ENCODE data around the gene COMMD1. TPM values are rescaled to one million over a fixed set of nuclear protein-coding genes. Genes with fewer than 3 reads are reported as not detected.

The COMMD1 gene
- total and polyA plus RNA-seq, 7 experiments from 2014 or later: 15.6 to 65.3 (median 21.4) TPM

GRCh38 chr2:62133320-62133823, 227.9 kb downstream of the COMMD1 start:
- no peak overlapping the region for H3K4me3 Mint-ChIP-seq
- ATAC-seq (no peak), DNase-seq (no peak)
- no peaks in the 10 kb centered on the region for H3K27me3 Mint-ChIP-seq
- intact Hi-C loops (cut with micrococcal nuclease): no loop called here
- H3K27ac Mint-ChIP-seq: no peak overlapping the region
- Histone ChIP-seq H3K27me3 (ENCODE audit: control insufficient read depth in 2 of 2, insufficient read depth in 2 of 2, low read length in 2 of 2) (no peaks in the 10 kb centered on the region), H3K4me3 (ENCODE audit: low read length) (no peak overlapping the region), H3K9me3 (ENCODE audit: control insufficient read depth in 2 of 3, low read length in 3 of 3) (peaks cover 0 to 4% (median 0%) of the 10 kb centered on the region in 3 experiments), H3K27ac (ENCODE audit: low read depth, low read length) (no peak overlapping the region), H3K36me3 (ENCODE audit: control insufficient read depth in 2 of 3, insufficient read depth in 3 of 3, low read length in 3 of 3) (no peaks in the 10 kb centered on the region), H3K4me1 (ENCODE audit: control insufficient read depth in 2 of 2, insufficient read depth in 2 of 2, low read length in 2 of 2) (no peaks in the 10 kb centered on the region)
- peaks cover 0 to 24% (median 1%) of the 10 kb centered on the region in 11 donors for H3K9me3 Mint-ChIP-seq
- CTCF ChIA-PET: interaction anchor here (0.6 to 0.7 kb wide), 3 partner anchors 38 to 214 kb away, joined by 3 to 4 read pairs (median 3); no protein-coding TSS in a partner anchor
- H3K4me1 Mint-ChIP-seq: peaks cover 0 to 7% (median 0%) of the 10 kb centered on the region in 7 donors
- POLR2A ChIA-PET: interaction anchor here (0.7 kb wide), 1 partner anchor 59 kb away, joined by 3 read pairs; no protein-coding TSS in a partner anchor
- peaks cover 2 to 43% (median 23%) of the 10 kb centered on the region in 5 donors for H3K36me3 Mint-ChIP-seq

DNA sequence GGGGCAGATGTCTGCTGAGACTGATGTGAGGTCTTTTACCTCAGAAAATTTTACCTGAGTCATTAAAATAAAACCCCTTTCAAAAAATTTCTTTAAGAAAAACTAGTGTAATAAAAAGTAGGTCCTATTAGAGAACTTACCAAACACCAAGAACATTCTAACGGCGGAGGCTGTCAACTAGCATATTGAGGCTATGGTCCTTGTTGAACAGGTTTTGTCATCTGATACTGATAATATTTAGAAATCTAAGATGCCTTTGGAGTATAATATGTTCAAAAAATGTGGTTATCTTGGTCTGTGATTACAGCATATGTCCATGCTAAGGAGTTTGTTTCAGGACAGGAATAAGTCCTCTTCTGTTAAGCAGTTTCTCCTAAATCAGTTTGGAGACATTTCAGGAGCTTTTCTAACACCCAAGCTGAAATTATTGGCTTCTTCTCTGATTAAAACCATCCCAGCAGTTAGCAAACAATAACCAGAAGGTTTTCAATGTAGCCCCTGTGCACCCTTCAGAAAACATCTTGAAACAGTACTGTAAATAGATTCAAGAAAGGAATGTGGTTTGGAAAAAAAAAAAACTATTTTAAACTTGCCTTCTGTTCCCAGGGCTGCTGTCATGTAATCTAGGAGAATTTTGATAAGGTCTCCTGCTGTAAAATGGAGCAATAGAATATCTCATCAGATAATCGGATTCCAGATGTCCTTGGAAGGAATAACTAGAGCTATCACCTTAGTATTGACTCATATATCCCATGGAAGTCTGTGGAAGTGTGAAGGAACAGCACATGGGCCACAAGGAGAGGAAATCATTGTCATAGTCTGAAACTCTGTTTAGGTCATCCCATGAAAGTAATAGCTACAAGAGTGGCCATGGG, 231.7 kb downstream of the COMMD1 start:
- no peak for DNase-seq
- Histone ChIP-seq H3K27ac (ENCODE audit: low read depth, low read length) (no peak overlapping the region), H3K27me3 (ENCODE audit: control insufficient read depth in 2 of 2, insufficient read depth in 2 of 2, low read length in 2 of 2) (no peaks in the 10 kb centered on the region), H3K4me1 (ENCODE audit: control insufficient read depth in 2 of 2, insufficient read depth in 2 of 2, low read length in 2 of 2) (no peaks in the 10 kb centered on the region), H3K9me3 (ENCODE audit: control insufficient read depth in 2 of 3, low read length in 3 of 3) (peaks cover 0 to 4% (median 0%) of the 10 kb centered on the region in 3 experiments), H3K36me3 (ENCODE audit: control insufficient read depth in 2 of 3, insufficient read depth in 3 of 3, low read length in 3 of 3) (no peaks in the 10 kb centered on the region), H3K4me3 (ENCODE audit: low read length) (no peak overlapping the region)
- H3K36me3 Mint-ChIP-seq: peaks cover 0 to 41% (median 32%) of the 10 kb centered on the region in 5 donors
- peaks cover 0 to 12% (median 0%) of the 10 kb centered on the region in 7 donors for H3K4me1 Mint-ChIP-seq
- POLR2A ChIA-PET: interaction anchor here (0.6 kb wide), 1 partner anchor 61 kb away, joined by 4 read pairs; no protein-coding TSS in a partner anchor
- no peak overlapping the region for H3K27ac Mint-ChIP-seq
- H3K27me3 Mint-ChIP-seq: no peaks in the 10 kb centered on the region
- intact Hi-C loops (cut with micrococcal nuclease): no loop called here
- ATAC-seq: no peak
- CTCF ChIA-PET: no interaction called here
- H3K4me3 Mint-ChIP-seq: no peak overlapping the region
- peaks cover 0 to 14% (median 1%) of the 10 kb centered on the region in 11 donors for H3K9me3 Mint-ChIP-seq

- ChIA-PET POLR2A (no interaction called here), CTCF (no interaction called here)
Measured at GRCh38 chr2:62140426-62141141, 235.1 kb downstream of the COMMD1 start.

DNA sequence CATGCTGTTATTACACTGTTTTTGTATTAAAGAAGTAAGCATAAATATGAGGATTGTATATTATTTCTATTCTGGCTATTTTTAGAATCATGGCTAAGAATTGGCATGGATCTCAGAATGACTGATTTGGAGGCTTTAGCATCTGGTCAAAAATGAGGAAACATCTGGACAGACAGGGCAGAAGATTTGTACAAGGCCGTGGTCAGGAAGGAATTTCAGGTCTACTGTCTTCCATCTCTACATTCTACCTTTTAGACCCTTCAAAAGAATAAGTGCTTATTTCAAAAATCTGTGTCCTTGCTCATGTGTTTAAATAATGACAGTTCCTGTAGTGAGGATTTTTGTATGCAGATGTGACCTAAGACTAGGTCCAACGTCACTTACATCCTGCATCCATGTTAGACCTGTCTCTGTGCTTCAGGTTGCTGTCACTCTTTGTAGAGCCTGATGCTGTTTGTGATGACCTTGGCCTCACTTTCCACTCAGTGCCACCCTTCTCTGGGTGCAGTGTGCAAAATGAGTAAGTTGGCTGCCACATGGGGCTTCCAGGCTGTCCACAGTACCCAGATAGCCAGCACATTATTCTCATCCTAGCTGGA, 235.8 kb downstream of the COMMD1 start:
- Mint-ChIP-seq H3K36me3 (peaks cover 0 to 30% (median 19%) of the 10 kb centered on the region in 5 donors), H3K4me1 (peaks cover 0 to 12% (median 0%) of the 10 kb centered on the region in 7 donors), H3K4me3 (no peak overlapping the region), H3K27ac (no peak overlapping the region), H3K9me3 (no peaks in the 10 kb centered on the region), H3K27me3 (no peaks in the 10 kb centered on the region)
- Histone ChIP-seq H3K27me3 (ENCODE audit: control insufficient read depth in 2 of 2, insufficient read depth in 2 of 2, low read length in 2 of 2) (no peaks in the 10 kb centered on the region), H3K4me1 (ENCODE audit: control insufficient read depth in 2 of 2, insufficient read depth in 2 of 2, low read length in 2 of 2) (no peaks in the 10 kb centered on the region), H3K9me3 (ENCODE audit: control insufficient read depth in 2 of 3, low read length in 3 of 3) (no peaks in the 10 kb centered on the region), H3K4me3 (ENCODE audit: low read length) (no peak overlapping the region), H3K36me3 (ENCODE audit: control insufficient read depth in 2 of 3, insufficient read depth in 3 of 3, low read length in 3 of 3) (no peaks in the 10 kb centered on the region), H3K27ac (ENCODE audit: low read depth, low read length) (no peak overlapping the region)
- DNase-seq (no peak), ATAC-seq (no peak)
- CTCF ChIA-PET: no interaction called here
- intact Hi-C loops (cut with micrococcal nuclease): no loop called here
- POLR2A ChIA-PET: no interaction called here

More at GRCh38 chr2:62140426-62141141, 235.1 kb downstream of the COMMD1 start:
- Histone ChIP-seq H3K27me3 (ENCODE audit: control insufficient read depth in 2 of 2, insufficient read depth in 2 of 2, low read length in 2 of 2) (no peaks in the 10 kb centered on the region), H3K27ac (ENCODE audit: low read depth, low read length) (no peak overlapping the region), H3K36me3 (ENCODE audit: control insufficient read depth in 2 of 3, insufficient read depth in 3 of 3, low read length in 3 of 3) (no peaks in the 10 kb centered on the region), H3K4me1 (ENCODE audit: control insufficient read depth in 2 of 2, insufficient read depth in 2 of 2, low read length in 2 of 2) (no peaks in the 10 kb centered on the region), H3K9me3 (ENCODE audit: control insufficient read depth in 2 of 3, low read length in 3 of 3) (no peaks in the 10 kb centered on the region), H3K4me3 (ENCODE audit: low read length) (no peak overlapping the region)
- no peak overlapping the region for H3K27ac Mint-ChIP-seq
- intact Hi-C loops (cut with micrococcal nuclease): no loop called here
- ATAC-seq (no peak), DNase-seq (no peak)
- H3K27me3 Mint-ChIP-seq: no peaks in the 10 kb centered on the region
- H3K9me3 Mint-ChIP-seq: no peaks in the 10 kb centered on the region
- peaks cover 0 to 36% (median 22%) of the 10 kb centered on the region in 5 donors for H3K36me3 Mint-ChIP-seq
- H3K4me3 Mint-ChIP-seq: no peak overlapping the region
- peaks cover 0 to 12% (median 0%) of the 10 kb centered on the region in 7 donors for H3K4me1 Mint-ChIP-seq

DNA sequence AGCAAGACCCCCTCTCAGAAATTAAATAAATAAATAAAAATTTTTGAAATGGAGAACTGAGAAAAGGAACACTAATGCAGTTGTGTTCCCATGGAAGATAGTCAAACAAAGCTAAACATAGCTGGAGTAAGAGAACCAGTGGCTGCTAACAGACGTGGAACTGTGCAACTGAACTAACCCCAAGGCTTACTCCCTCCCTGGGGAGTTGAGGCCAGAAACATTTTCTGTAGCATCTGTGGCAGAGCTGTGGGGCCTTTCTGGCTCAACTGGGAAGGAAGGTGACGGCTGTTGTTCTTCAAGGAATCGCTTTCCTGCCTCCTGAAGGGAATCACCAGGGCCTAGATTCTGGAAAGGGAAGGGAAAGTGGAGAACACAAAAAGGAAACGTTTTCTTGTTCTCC, 236.6 kb downstream of the COMMD1 start:
- Mint-ChIP-seq H3K27ac (no peak overlapping the region), H3K36me3 (peaks cover 0 to 30% (median 16%) of the 10 kb centered on the region in 5 donors), H3K9me3 (no peaks in the 10 kb centered on the region), H3K27me3 (no peaks in the 10 kb centered on the region), H3K4me3 (no peak overlapping the region), H3K4me1 (peaks cover 0 to 16% (median 6%) of the 10 kb centered on the region in 7 donors)
- H3K27ac ChIP-seq (ENCODE audit: low read depth, low read length): no peak overlapping the region
- H3K27me3 ChIP-seq (ENCODE audit: control insufficient read depth in 2 of 2, insufficient read depth in 2 of 2, low read length in 2 of 2): no peaks in the 10 kb centered on the region
- H3K9me3 ChIP-seq (ENCODE audit: control insufficient read depth in 2 of 3, low read length in 3 of 3): no peaks in the 10 kb centered on the region
- H3K4me3 ChIP-seq (ENCODE audit: low read length): no peak overlapping the region
- ChIA-PET CTCF (no interaction called here), POLR2A (no interaction called here)
- no peaks in the 10 kb centered on the region for H3K4me1 ChIP-seq (ENCODE audit: control insufficient read depth in 2 of 2, insufficient read depth in 2 of 2, low read length in 2 of 2)
- intact Hi-C loops (cut with micrococcal nuclease): no loop called here
- no peaks in the 10 kb centered on the region for H3K36me3 ChIP-seq (ENCODE audit: control insufficient read depth in 2 of 3, insufficient read depth in 3 of 3, low read length in 3 of 3)
- no peak for DNase-seq
- no peak for ATAC-seq

- DNase-seq (no peak), ATAC-seq (no peak)
- no peaks in the 10 kb centered on the region for H3K9me3 Mint-ChIP-seq
- CTCF ChIA-PET: no interaction called here
- no peaks in the 10 kb centered on the region for H3K27me3 Mint-ChIP-seq
- H3K4me3 Mint-ChIP-seq: no peak overlapping the region
- no peaks in the 10 kb centered on the region for H3K9me3 ChIP-seq (ENCODE audit: control insufficient read depth in 2 of 3, low read length in 3 of 3)
- peaks cover 2 to 16% (median 6%) of the 10 kb centered on the region in 7 donors for H3K4me1 Mint-ChIP-seq
- POLR2A ChIA-PET: no interaction called here
- intact Hi-C loops (cut with micrococcal nuclease): no loop called here
- no peak overlapping the region for H3K27ac ChIP-seq (ENCODE audit: low read depth, low read length)
- no peak overlapping the region for H3K4me3 ChIP-seq (ENCODE audit: low read length)
- H3K27me3 ChIP-seq (ENCODE audit: control insufficient read depth in 2 of 2, insufficient read depth in 2 of 2, low read length in 2 of 2): no peaks in the 10 kb centered on the region
- H3K27ac Mint-ChIP-seq: no peak overlapping the region
- H3K36me3 Mint-ChIP-seq: peaks cover 0 to 24% (median 15%) of the 10 kb centered on the region in 5 donors
- H3K4me1 ChIP-seq (ENCODE audit: control insufficient read depth in 2 of 2, insufficient read depth in 2 of 2, low read length in 2 of 2): no peaks in the 10 kb centered on the region
- H3K36me3 ChIP-seq (ENCODE audit: control insufficient read depth in 2 of 3, insufficient read depth in 3 of 3, low read length in 3 of 3): no peaks in the 10 kb centered on the region
Measured at GRCh38 chr2:62143696-62144095, 238.2 kb downstream of the COMMD1 start.

Measured in naive thymus-derived CD4-positive, alpha-beta T cell (primary cell).